HepG2 (cell line): Measurements from ENCODE around the gene JPT1. TPM values are rescaled to one million over a fixed set of nuclear protein-coding genes. Genes with fewer than 3 reads are reported as not detected.

Experiments
- CREB3 ChIP-seq: sonication (generic); formaldehyde crosslinking; IDR thresholded peaks from 2 replicates; pipeline ENCODE4 v1.5.0; 2020; ENCODE audit warnings: missing genetic modification reagents
- E2F1 ChIP-seq: sonication (generic); formaldehyde crosslinking; IDR thresholded peaks from 2 replicates; pipeline ENCODE4 v1.5.0; 2020; ENCODE audit warnings: missing genetic modification reagents
- ELF3 ChIP-seq: IDR thresholded peaks from 2 replicates; pipeline ENCODE4 v1.6.1; 2016; ENCODE audit warnings: missing genetic modification reagents, missing compliant biosample characterization
- FIP1L1 ChIP-seq: fragments of 200-400 bp; formaldehyde crosslinking; IDR thresholded peaks from 2 replicates; pipeline ENCODE4 v1.6.1; 2018; ENCODE audit warnings: low read depth, mild to moderate bottlenecking, low read length, moderate library complexity, borderline replicate concordance; ENCODE audit not compliant: insufficient read depth
- SP1 ChIP-seq, 2 experiments: fragments of 450-650 bp in 1 of 2; sonication (generic) in 1 of 2; formaldehyde crosslinking in 1 of 2; IDR thresholded peaks; 2 replicates each; pipeline versions ENCODE4 v1.4.0 to v1.6.1; 2016 to 2020; ENCODE audit warnings: missing genetic modification reagents in 1 of 2
- ZFP90 ChIP-seq: sonication (generic); formaldehyde crosslinking; IDR thresholded peaks from 2 replicates; pipeline ENCODE4 v1.8.0; 2022; ENCODE audit warnings: missing genetic modification reagents, mild to moderate bottlenecking, inconsistent platforms, borderline replicate concordance
- ZMYM4 ChIP-seq: sonication (generic); formaldehyde crosslinking; IDR thresholded peaks from 2 replicates; pipeline ENCODE4 v1.8.1; 2023; ENCODE audit warnings: mild to moderate bottlenecking, missing genetic modification reagents
- ZNF101 ChIP-seq: sonication (generic); formaldehyde crosslinking; IDR thresholded peaks from 2 replicates; pipeline ENCODE4 v1.4.0; 2020; ENCODE audit warnings: mild to moderate bottlenecking, low read depth, missing genetic modification reagents, borderline replicate concordance
- ZNF280D ChIP-seq: sonication (generic); formaldehyde crosslinking; IDR thresholded peaks from 2 replicates; pipeline ENCODE4 v1.5.1; 2020; ENCODE audit warnings: mild to moderate bottlenecking, missing genetic modification reagents
- ZNF317 ChIP-seq: sonication (generic); formaldehyde crosslinking; IDR thresholded peaks from 2 replicates; pipeline ENCODE4 v1.5.0; 2020; ENCODE audit warnings: mild to moderate bottlenecking, missing genetic modification reagents
- ZNF367 ChIP-seq: sonication (generic); formaldehyde crosslinking; IDR thresholded peaks from 2 replicates; pipeline ENCODE4 v1.4.0; 2020; ENCODE audit warnings: missing genetic modification reagents, borderline replicate concordance
- ZNF75D ChIP-seq: sonication (generic); formaldehyde crosslinking; IDR thresholded peaks from 2 replicates; pipeline ENCODE4 v1.8.1; 2023; ENCODE audit warnings: missing genetic modification reagents, mild to moderate bottlenecking, borderline replicate concordance
- ZNF770 ChIP-seq: sonication (generic); formaldehyde crosslinking; IDR thresholded peaks from 2 replicates; pipeline ENCODE4 v1.5.0; 2020; ENCODE audit warnings: mild to moderate bottlenecking, missing genetic modification reagents
- ZNF800 ChIP-seq: sonication (generic); formaldehyde crosslinking; IDR thresholded peaks from 2 replicates; pipeline ENCODE4 v1.4.0; 2020; ENCODE audit warnings: missing genetic modification reagents
- ZXDC ChIP-seq: sonication (generic); formaldehyde crosslinking; IDR thresholded peaks from 2 replicates; pipeline ENCODE4 v1.5.0; 2020; ENCODE audit warnings: mild to moderate bottlenecking, missing genetic modification reagents
- polyA plus RNA-seq, 8 experiments: library from polyadenylated mRNA; depleted of rRNA in 3 of 8; stranded (reverse) in 7 of 8; unstranded in 1 of 8; fragments of >200 nt; fragmentation: Illumina TruSeq in 4 of 8; extraction: Trizol in 4 of 8; gene quantifications; 2 replicates each; pipeline versions ENCODE4 v1.2.1 to v1.2.3, GENCODE V29; 2011 to 2016; ENCODE audit warnings: low read depth in 4 of 8, missing spikeins in 1 of 8, mixed read lengths in 1 of 8; ENCODE audit not compliant: insufficient read depth in 1 of 8
- total RNA-seq, 5 experiments: library from RNA; depleted of rRNA; stranded (reverse); fragments of >200 nt; fragmentation: Illumina TruSeq; extraction: Trizol; gene quantifications; 2 replicates each; pipeline ENCODE4 v1.2.3, GENCODE V29; 2016; ENCODE audit warnings: low read depth in 1 of 5

JPT1 gene
- total and polyA plus RNA-seq, 2 of the 13 experiments (the other 11 are each of a cell fraction or from before 2014, with no cell fraction given) = 43.3 to 256 TPM

GRCh38 chr17:75131278-75132017 is 22.9 kb downstream of the JPT1 start, which contains the start of gene NT5C (continued):
- TF ChIP-seq ZXDC (CRISPR knock-in tag) (peak; percentile 95; the same call in 1 of the 2 replicates), ZMYM4 (peak; percentile 66), ZNF317 (CRISPR knock-in tag) (peak; percentile 46), E2F1 (CRISPR knock-in tag) (peak; percentile 64), CREB3 (CRISPR knock-in tag) (peak; percentile 87; the same call in 1 of the 2 replicates), ZNF101 (CRISPR knock-in tag) (peak; percentile 67; the same call in 1 of the 2 replicates), FIP1L1 (no peak), SP1 (IDR thresholded peaks at IDR 0.05) (no peak), SP1 (CRISPR knock-in tag; IDR thresholded peaks at IDR 0.05) (no peak), ZNF367 (no peak), ZNF280D (CRISPR knock-in tag) (no peak), ZNF75D (no peak), ZNF770 (peak; percentile 55), ELF3 (peak; percentile 80), ZNF800 (CRISPR knock-in tag) (no peak), ZFP90 (CRISPR knock-in tag) (no peak; the same call in 1 of the 2 replicates)
